ENCODE results near the gene BCAR1. TPM values are rescaled to one million over a fixed set of nuclear protein-coding genes. Genes with fewer than 3 reads are reported as not detected.

Gene BCAR1
- total and polyA plus RNA-seq, 2 of the 13 experiments (the other 11 are each of a cell fraction or from before 2014, with no cell fraction given): 48.1 to 51.7 TPM

DNA sequence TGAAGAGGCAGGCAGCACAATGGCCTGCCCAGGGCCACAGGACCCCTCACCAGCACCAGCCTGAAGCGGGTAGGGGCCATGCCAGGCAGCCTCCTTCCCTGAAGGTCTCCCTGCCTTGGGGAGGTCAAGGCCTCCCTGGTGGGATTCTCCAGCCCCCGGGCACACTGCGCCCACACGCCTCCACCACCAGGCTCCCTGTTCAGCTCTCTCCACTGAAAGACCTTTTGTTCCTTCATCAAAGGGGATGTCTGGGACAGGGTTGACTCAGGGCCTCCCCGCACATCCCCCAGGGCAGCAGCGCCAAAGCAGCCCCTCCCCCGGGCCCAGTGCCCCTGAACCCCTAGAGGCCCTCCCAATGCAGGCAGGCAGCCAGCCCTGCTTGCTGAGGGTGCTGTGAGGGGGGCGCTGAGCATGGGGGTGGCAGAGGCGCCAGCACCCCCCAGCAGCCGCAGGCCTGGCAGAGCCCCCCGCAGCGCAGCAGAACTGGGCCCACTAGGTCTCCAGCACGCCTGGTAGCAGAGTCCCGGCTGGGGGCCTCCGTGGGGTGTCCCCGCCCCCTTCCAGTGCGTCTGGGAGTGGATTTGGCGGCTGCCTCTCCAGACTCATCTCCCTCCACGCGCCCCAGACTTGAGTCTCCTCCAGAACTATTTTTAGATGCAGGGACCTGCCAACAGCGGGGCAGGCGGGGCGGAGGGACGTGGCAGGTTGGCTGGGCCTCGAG lies 13.1 kb downstream of the BCAR1 start (continued):
- TF ChIP-seq, protein P1, sequence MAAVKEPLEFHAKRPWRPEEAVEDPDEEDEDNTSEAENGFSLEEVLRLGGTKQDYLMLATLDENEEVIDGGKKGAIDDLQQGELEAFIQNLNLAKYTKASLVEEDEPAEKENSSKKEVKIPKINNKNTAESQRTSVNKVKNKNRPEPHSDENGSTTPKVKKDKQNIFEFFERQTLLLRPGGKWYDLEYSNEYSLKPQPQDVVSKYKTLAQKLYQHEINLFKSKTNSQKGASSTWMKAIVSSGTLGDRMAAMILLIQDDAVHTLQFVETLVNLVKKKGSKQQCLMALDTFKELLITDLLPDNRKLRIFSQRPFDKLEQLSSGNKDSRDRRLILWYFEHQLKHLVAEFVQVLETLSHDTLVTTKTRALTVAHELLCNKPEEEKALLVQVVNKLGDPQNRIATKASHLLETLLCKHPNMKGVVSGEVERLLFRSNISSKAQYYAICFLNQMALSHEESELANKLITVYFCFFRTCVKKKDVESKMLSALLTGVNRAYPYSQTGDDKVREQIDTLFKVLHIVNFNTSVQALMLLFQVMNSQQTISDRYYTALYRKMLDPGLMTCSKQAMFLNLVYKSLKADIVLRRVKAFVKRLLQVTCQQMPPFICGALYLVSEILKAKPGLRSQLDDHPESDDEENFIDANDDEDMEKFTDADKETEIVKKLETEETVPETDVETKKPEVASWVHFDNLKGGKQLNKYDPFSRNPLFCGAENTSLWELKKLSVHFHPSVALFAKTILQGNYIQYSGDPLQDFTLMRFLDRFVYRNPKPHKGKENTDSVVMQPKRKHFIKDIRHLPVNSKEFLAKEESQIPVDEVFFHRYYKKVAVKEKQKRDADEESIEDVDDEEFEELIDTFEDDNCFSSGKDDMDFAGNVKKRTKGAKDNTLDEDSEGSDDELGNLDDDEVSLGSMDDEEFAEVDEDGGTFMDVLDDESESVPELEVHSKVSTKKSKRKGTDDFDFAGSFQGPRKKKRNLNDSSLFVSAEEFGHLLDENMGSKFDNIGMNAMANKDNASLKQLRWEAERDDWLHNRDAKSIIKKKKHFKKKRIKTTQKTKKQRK (IDR thresholded peaks at IDR 0.05; ENCODE audit: low read length): no peak
- TF ChIP-seq NR2F2 (IDR thresholded peaks at IDR 0.05; ENCODE audit: borderline replicate concordance, low read depth) (peak; percentile 46; the same call in 1 of the 2 replicates), ZFP91 (CRISPR knock-in tag; IDR thresholded peaks at IDR 0.05; ENCODE audit: borderline replicate concordance) (peak; percentile 40; the same call in 1 of the 2 replicates), ATF7-NPFF (CRISPR knock-in tag; IDR thresholded peaks at IDR 0.05; ENCODE audit: low read depth) (no peak), ZFP36L1 (CRISPR knock-in tag; IDR thresholded peaks at IDR 0.05) (no peak), FOXM1 (CRISPR knock-in tag; IDR thresholded peaks at IDR 0.05) (no peak), ZSCAN20 (CRISPR knock-in tag; IDR thresholded peaks at IDR 0.05; ENCODE audit: borderline replicate concordance) (no peak), ATRX (CRISPR knock-in tag; IDR thresholded peaks at IDR 0.05; ENCODE audit: borderline replicate concordance) (no peak), ZNF281 (CRISPR knock-in tag; IDR thresholded peaks at IDR 0.05; ENCODE audit: borderline replicate concordance) (peak; percentile 97), ZNF251 (CRISPR knock-in tag; IDR thresholded peaks at IDR 0.05) (no peak), PAXIP1 (CRISPR knock-in tag; conservative IDR thresholded peaks at IDR 0.05) (peak; percentile 89), NR0B2 (CRISPR knock-in tag; IDR thresholded peaks at IDR 0.05) (no peak), SNAPC2 (CRISPR knock-in tag; IDR thresholded peaks at IDR 0.05) (0 out of 2 replicates have a peak, but pooled peaks have one; percentile 38), MZF1 (CRISPR knock-in tag; IDR thresholded peaks at IDR 0.05; ENCODE audit: borderline replicate concordance) (no peak)
- TF ChIP-seq, protein P2, sequence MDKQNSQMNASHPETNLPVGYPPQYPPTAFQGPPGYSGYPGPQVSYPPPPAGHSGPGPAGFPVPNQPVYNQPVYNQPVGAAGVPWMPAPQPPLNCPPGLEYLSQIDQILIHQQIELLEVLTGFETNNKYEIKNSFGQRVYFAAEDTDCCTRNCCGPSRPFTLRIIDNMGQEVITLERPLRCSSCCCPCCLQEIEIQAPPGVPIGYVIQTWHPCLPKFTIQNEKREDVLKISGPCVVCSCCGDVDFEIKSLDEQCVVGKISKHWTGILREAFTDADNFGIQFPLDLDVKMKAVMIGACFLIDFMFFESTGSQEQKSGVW (CRISPR knock-in tag; IDR thresholded peaks at IDR 0.05; ENCODE audit: borderline replicate concordance): no peak

Measured in HepG2 (cell line).